HEK293T (cell line): ENCODE results near the gene NLGN3.

Source experiments
- CTBP1 ChIP-seq: fragments of 450-650 bp; IDR thresholded peaks from 2 replicates; pipeline ENCODE4 v1.6.1; 2016; ENCODE audit warnings: borderline replicate concordance
- FOXA1 ChIP-seq: fragments of 450-650 bp; IDR thresholded peaks from 2 replicates; pipeline ENCODE4 v1.6.1; 2016; ENCODE audit warnings: mild to moderate bottlenecking
- SP1 ChIP-seq: fragments of 450-650 bp; IDR thresholded peaks from 2 replicates; pipeline ENCODE4 v1.6.1; 2017
- SUZ12 ChIP-seq: fragments of 450-650 bp; IDR thresholded peaks from 2 replicates; pipeline ENCODE4 v1.6.1; 2016; ENCODE audit warnings: mild to moderate bottlenecking
- TARDBP ChIP-seq: fragments of 450-650 bp; IDR thresholded peaks from 2 replicates; pipeline ENCODE4 v1.6.1; 2016
- ZNF384 ChIP-seq: fragments of 450-650 bp; IDR thresholded peaks from 2 replicates; pipeline ENCODE4 v1.6.1; 2016

DNA sequence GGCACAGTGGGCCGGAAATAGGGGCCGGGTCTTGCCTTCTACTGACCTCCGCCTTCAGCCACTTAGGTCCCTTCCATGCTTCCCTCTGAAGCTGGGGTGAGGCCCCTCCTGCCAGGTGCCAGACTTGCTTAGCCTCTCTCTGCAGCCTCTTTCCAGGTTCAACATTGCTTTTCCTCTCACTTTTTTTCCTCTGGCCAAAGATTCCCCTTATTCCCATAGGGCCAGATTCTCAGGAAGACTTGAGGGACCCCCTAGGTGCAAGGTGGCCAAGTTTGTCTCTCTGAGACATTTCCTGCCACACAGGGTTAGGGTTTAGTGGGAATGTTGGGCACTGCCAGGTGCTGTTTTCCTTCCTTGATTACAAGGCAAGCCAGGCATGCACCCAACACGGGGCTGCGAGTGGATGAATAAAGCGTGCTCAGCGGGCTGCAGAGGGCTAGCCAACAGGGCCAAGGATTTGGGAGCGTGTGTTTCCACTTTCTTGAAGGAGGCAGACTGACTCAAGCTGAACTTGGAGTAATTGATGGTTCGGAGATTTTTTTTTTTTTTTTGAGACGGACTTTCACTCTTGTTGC, 70.8 kb downstream of the NLGN3 start:
- TF ChIP-seq TARDBP, result no peak
- no peak for TF ChIP-seq FOXA1
- no peak for TF ChIP-seq CTBP1
- TF ChIP-seq SUZ12, result no peak
- no peak for TF ChIP-seq SP1
- TF ChIP-seq ZNF384, result no peak
